Measurements from ENCODE around the gene BTN1A1.
A peak's percentile ranks its signal among the peaks of the same experiment; 100 is the strongest.

BTN1A1 gene

GRCh38 chr6:26475823-26476729 is 24.0 kb upstream of the BTN1A1 start:
- no peak for DNase-seq (ENCODE audit: low read depth)

GRCh38 chr6:26476896-26477295 is 23.2 kb upstream of the BTN1A1 start:
- DNase-seq (ENCODE audit: low read depth), result no peak

- no peak for DNase-seq (ENCODE audit: low read depth)
Measured at GRCh38 chr6:26477426-26477825, 22.7 kb upstream of the BTN1A1 start.

GRCh38 chr6:26478100-26478984 is 21.8 kb upstream of the BTN1A1 start:
- no peak for DNase-seq (ENCODE audit: low read depth)

- no peak for DNase-seq (ENCODE audit: low read depth)
Measured at GRCh38 chr6:26478985-26479278, 21.2 kb upstream of the BTN1A1 start.

GRCh38 chr6:26482338-26482737 is 17.8 kb upstream of the BTN1A1 start:
- DNase-seq (ENCODE audit: low read depth), result no peak

GRCh38 chr6:26483727-26484126 is 16.4 kb upstream of the BTN1A1 start:
- DNase-seq (ENCODE audit: low read depth), result no peak

- DNase-seq (ENCODE audit: low read depth), result no peak
Measured at GRCh38 chr6:26484161-26484560, 15.9 kb upstream of the BTN1A1 start.

GRCh38 chr6:26485112-26485780 is 14.9 kb upstream of the BTN1A1 start:
- DNase-seq (ENCODE audit: low read depth), result no peak

GRCh38 chr6:26486358-26486757 is 13.7 kb upstream of the BTN1A1 start:
- DNase-seq (ENCODE audit: low read depth), result no peak

- no peak for DNase-seq (ENCODE audit: low read depth)
Measured at GRCh38 chr6:26487466-26487865, 12.6 kb upstream of the BTN1A1 start.

GRCh38 chr6:26489996-26490964 is 9.8 kb upstream of the BTN1A1 start:
- no peak for DNase-seq (ENCODE audit: low read depth)

GRCh38 chr6:26491604-26492003 is 8.5 kb upstream of the BTN1A1 start:
- DNase-seq (ENCODE audit: low read depth), result no peak

- DNase-seq (ENCODE audit: low read depth), result no peak
Measured at GRCh38 chr6:26493258-26493657, 6.8 kb upstream of the BTN1A1 start.

- no peak for DNase-seq (ENCODE audit: low read depth)
Measured at GRCh38 chr6:26494117-26494516, 6.0 kb upstream of the BTN1A1 start.

GRCh38 chr6:26495281-26495680 is 4.8 kb upstream of the BTN1A1 start:
- DNase-seq (ENCODE audit: low read depth), result no peak

- DNase-seq (ENCODE audit: low read depth), result no peak
Measured at GRCh38 chr6:26497610-26498009, 2.5 kb upstream of the BTN1A1 start.

- DNase-seq (ENCODE audit: low read depth), result peak; percentile 17
Measured at GRCh38 chr6:26501482-26501986, 1.4 kb downstream of the BTN1A1 start.

- DNase-seq (ENCODE audit: low read depth), result no peak
Measured at GRCh38 chr6:26502165-26502564, 2.1 kb downstream of the BTN1A1 start.

- no peak for DNase-seq (ENCODE audit: low read depth)
Measured at GRCh38 chr6:26502626-26503025, 2.5 kb downstream of the BTN1A1 start.

GRCh38 chr6:26507658-26508057 is 7.6 kb downstream of the BTN1A1 start:
- no peak for DNase-seq (ENCODE audit: low read depth)
